MM.1S (cell line): Measurements from ENCODE around the gene C20orf96.

ENCODE experiments used
- DNase-seq: peaks from one replicate; pipeline ENCODE4 v3.0.0-alpha.2; 2015
- H2AFZ ChIP-seq: fragments of 300-600 bp; sonication (generic); 2 replicates; pipeline ENCODE4 v1.6.0; 2016; ENCODE audit warnings: antibody characterized with exemption, low read length
- H3F3A ChIP-seq: fragments of 300-600 bp; sonication (generic); 2 replicates; pipeline ENCODE4 v1.6.1; 2016; ENCODE audit warnings: mild to moderate bottlenecking, antibody characterized with exemption, low read length, moderate library complexity, mixed read lengths; ENCODE audit not compliant: insufficient read depth
- H3K27ac ChIP-seq: fragments of 300-600 bp; sonication (generic); 2 replicates; pipeline ENCODE4 v1.5.1; 2016; ENCODE audit warnings: mild to moderate bottlenecking, low read length
- H3K27me3 ChIP-seq: fragments of 300-600 bp; sonication (generic); replicated peaks from 2 replicates; pipeline ENCODE4 v1.6.0; 2016; ENCODE audit warnings: low read length; ENCODE audit not compliant: insufficient read depth
- H3K36me3 ChIP-seq: fragments of 300-600 bp; sonication (generic); replicated peaks from 2 replicates; pipeline ENCODE4 v1.6.1; 2016; ENCODE audit warnings: mild to moderate bottlenecking, low read length, mixed read lengths; ENCODE audit not compliant: insufficient read depth
- H3K4me1 ChIP-seq: fragments of 300-600 bp; sonication (generic); 2 replicates; pipeline ENCODE4 v1.6.1; 2016; ENCODE audit warnings: low read length, mixed read lengths
- H3K4me2 ChIP-seq: fragments of 300-600 bp; sonication (generic); 2 replicates; pipeline ENCODE4 v1.6.0; 2016; ENCODE audit warnings: low read depth, low read length
- H3K4me3 ChIP-seq: fragments of 300-600 bp; sonication (generic); 2 replicates; pipeline ENCODE4 v1.5.1; 2016; ENCODE audit warnings: low read length, mixed read lengths
- H3K79me2 ChIP-seq: fragments of 300-600 bp; sonication (generic); 2 replicates; pipeline ENCODE4 v1.6.1; 2016; ENCODE audit warnings: mixed run types, low read length, mixed read lengths
- H3K9ac ChIP-seq: fragments of 300-600 bp; sonication (generic); 2 replicates; pipeline ENCODE4 v1.6.1; 2016; ENCODE audit warnings: low read length, mixed read lengths
- H3K9me2 ChIP-seq: fragments of 300-600 bp; sonication (generic); replicated peaks from 2 replicates; pipeline ENCODE4 v1.6.1; 2016; ENCODE audit warnings: mild to moderate bottlenecking, low read length, mixed read lengths; ENCODE audit not compliant: insufficient read depth
- H3K9me3 ChIP-seq: fragments of 300-600 bp; sonication (generic); replicated peaks from 2 replicates; pipeline ENCODE4 v1.6.1; 2016; ENCODE audit warnings: mild to moderate bottlenecking, low read length, mixed read lengths; ENCODE audit not compliant: insufficient read depth
- H4K20me1 ChIP-seq: fragments of 300-600 bp; sonication (generic); 2 replicates; pipeline ENCODE4 v1.6.1; 2016; ENCODE audit warnings: mild to moderate bottlenecking, low read length, moderate library complexity, mixed read lengths; ENCODE audit not compliant: insufficient read depth
- EZH2 ChIP-seq: fragments of 300-600 bp; sonication (generic); optimal IDR thresholded peaks from 2 replicates; pipeline ENCODE3; 2017; ENCODE audit warnings: low read depth, mild to moderate bottlenecking, antibody characterized with exemption, low read length, mixed read lengths
- EZH2phosphoT487 ChIP-seq: fragments of 300-600 bp; sonication (generic); IDR thresholded peaks from 2 replicates; pipeline ENCODE4 v1.6.1; 2018; ENCODE audit warnings: antibody characterized with exemption, low read length
- TF ChIP-seq, protein P1 (sequence below): fragments of 300-600 bp; sonication (generic); IDR thresholded peaks from 2 replicates; pipeline ENCODE4 v1.5.1; 2016; ENCODE audit warnings: antibody characterized with exemption, low read length, mixed read lengths

The C20orf96 gene

GRCh38 chr20:312866-313265 lies 22.3 kb upstream of the C20orf96 start:
- Histone ChIP-seq H3K27me3 (no peaks in the 10 kb centered on the region), H3F3A (0 out of 2 replicates have a peak, but pooled peaks cover 5% of the 10 kb centered on the region), H3K27ac (no peak overlapping the region), H3K9me2 (no peaks in the 10 kb centered on the region), H4K20me1 (no peaks in the 10 kb centered on the region), H3K9ac (no peak overlapping the region), H2AFZ (no peak overlapping the region), H3K9me3 (no peaks in the 10 kb centered on the region), H3K36me3 (no peaks in the 10 kb centered on the region), H3K4me1 (peaks cover 3% of the 10 kb centered on the region; the same call in 1 of the 2 replicates), H3K4me2 (no peak overlapping the region), H3K79me2 (no peaks in the 10 kb centered on the region), H3K4me3 (no peak overlapping the region)
- TF ChIP-seq EZH2phosphoT487 (no peak), EZH2 (no peak)
- TF ChIP-seq, protein P1, sequence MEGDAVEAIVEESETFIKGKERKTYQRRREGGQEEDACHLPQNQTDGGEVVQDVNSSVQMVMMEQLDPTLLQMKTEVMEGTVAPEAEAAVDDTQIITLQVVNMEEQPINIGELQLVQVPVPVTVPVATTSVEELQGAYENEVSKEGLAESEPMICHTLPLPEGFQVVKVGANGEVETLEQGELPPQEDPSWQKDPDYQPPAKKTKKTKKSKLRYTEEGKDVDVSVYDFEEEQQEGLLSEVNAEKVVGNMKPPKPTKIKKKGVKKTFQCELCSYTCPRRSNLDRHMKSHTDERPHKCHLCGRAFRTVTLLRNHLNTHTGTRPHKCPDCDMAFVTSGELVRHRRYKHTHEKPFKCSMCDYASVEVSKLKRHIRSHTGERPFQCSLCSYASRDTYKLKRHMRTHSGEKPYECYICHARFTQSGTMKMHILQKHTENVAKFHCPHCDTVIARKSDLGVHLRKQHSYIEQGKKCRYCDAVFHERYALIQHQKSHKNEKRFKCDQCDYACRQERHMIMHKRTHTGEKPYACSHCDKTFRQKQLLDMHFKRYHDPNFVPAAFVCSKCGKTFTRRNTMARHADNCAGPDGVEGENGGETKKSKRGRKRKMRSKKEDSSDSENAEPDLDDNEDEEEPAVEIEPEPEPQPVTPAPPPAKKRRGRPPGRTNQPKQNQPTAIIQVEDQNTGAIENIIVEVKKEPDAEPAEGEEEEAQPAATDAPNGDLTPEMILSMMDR = no peak
- DNase-seq = no peak

GRCh38 chr20:312067-312466 lies 21.5 kb upstream of the C20orf96 start:
- peaks cover 3% of the 10 kb centered on the region; the same call in 1 of the 2 replicates for H3K4me1 ChIP-seq
- H3K36me3 ChIP-seq = no peaks in the 10 kb centered on the region
- H3K27ac ChIP-seq = no peak overlapping the region
- no peaks in the 10 kb centered on the region for H3K27me3 ChIP-seq
- H3K9ac ChIP-seq = no peak overlapping the region
- 0 out of 2 replicates have a peak, but pooled peaks cover 5% of the 10 kb centered on the region for H3F3A ChIP-seq
- no peak overlapping the region for H3K4me3 ChIP-seq
- no peaks in the 10 kb centered on the region for H3K9me2 ChIP-seq
- no peak overlapping the region for H2AFZ ChIP-seq
- TF ChIP-seq EZH2phosphoT487 = no peak
- no peak for TF ChIP-seq EZH2
- TF ChIP-seq, protein P1 = no peak
- no peak for DNase-seq
- no peaks in the 10 kb centered on the region for H4K20me1 ChIP-seq
- no peak overlapping the region for H3K4me2 ChIP-seq
- no peaks in the 10 kb centered on the region for H3K9me3 ChIP-seq
- no peaks in the 10 kb centered on the region for H3K79me2 ChIP-seq

DNA sequence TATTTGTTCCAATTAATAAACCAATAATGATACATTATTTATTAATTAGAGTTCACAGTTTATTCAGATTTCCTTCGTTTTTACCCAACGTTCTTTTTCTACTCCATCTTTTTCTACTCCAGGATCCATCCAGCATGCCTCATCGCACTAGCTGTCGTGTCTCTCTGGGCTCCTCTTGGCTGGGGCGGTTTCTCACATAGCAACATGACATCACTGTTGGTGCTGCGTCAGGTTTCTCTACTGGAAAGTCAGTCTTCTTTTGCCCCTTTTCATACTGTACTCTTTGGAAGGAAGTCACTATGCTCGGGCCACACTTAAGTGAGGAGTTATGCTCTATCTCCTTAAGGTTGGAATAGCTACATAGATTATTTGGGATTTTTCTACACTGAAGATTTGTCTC lies 21.1 kb upstream of the C20orf96 start:
- no peak overlapping the region for H3K9ac ChIP-seq
- H2AFZ ChIP-seq = no peak overlapping the region
- H4K20me1 ChIP-seq = no peaks in the 10 kb centered on the region
- H3K79me2 ChIP-seq = no peaks in the 10 kb centered on the region
- TF ChIP-seq, protein P1 = no peak
- no peak for TF ChIP-seq EZH2phosphoT487
- TF ChIP-seq EZH2 = no peak
- H3K27ac ChIP-seq = no peak overlapping the region
- no peak for DNase-seq
- no peaks in the 10 kb centered on the region for H3K27me3 ChIP-seq
- no peaks in the 10 kb centered on the region for H3K9me2 ChIP-seq
- no peaks in the 10 kb centered on the region for H3K9me3 ChIP-seq
- H3K4me3 ChIP-seq = no peak overlapping the region
- H3F3A ChIP-seq = 0 out of 2 replicates have a peak, but pooled peaks cover 5% of the 10 kb centered on the region
- no peak overlapping the region for H3K4me2 ChIP-seq
- no peaks in the 10 kb centered on the region for H3K36me3 ChIP-seq
- peaks cover 3% of the 10 kb centered on the region; the same call in 1 of the 2 replicates for H3K4me1 ChIP-seq
